GM21390 (cell line): Measurements from ENCODE around the gene ZNF414.
"Not testable (repeated sequence)": the region's sequence is repeated elsewhere in the genome, so short reads cannot be mapped to it uniquely, and the experiment has no call there.

Experiments
- ATAC-seq: cut with Tn5 transposase; IDR thresholded peaks from one replicate; pipeline ENCODE4 v1.9.1; 2021; ENCODE audit not compliant: unreplicated experiment

The ZNF414 gene

DNA sequence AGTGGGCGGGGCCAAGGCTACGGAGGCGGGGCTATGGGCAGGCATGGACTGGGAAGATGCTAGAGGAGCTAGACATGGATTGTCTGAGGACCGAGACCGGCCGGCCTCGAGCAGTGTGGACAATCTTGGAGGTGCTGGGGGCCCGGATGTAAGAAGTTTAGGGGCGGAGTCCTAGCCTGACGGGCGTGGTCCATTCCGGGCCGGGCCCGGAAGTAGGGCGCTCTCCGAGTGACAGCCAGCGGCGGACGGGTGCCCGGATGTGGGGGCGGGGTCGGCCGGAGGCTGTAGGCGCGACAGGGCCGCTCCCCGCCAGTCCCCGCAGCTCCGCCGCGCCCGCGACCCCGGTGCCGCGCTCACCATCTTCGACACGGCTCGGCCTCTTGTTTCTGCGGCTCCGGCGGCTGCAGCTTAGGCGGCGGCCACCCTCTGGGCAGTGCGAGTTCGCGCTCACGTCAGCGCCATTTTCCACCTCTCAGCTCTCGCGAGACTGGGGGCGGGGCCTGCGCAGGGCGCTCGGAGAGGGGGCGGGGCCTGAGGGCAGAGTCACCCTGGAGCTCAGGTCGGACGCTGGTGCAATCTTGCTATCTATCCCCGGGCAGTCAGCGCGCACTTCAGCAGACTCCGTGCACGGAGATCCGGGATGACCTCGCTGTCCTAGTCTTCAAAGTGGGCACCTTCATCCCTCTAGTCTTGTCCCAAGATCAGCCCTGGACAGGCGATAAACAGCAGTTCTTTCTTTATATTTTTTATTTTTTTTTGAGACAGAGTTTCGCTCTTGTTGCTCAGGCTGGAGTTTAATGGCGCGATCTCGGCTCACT is at the start of gene ZNF414:
Gene ZNF414 (minus strand): TSS at position 481 of the 818 bp plus-strand sequence. CDS start 121 bp downstream, at position 360.
- peak; percentile 86 for ATAC-seq

- ATAC-seq = no peak
Observed at GRCh38 chr19:8561075-8561764, 47.3 kb upstream of the ZNF414 start.

GRCh38 chr19:8558325-8558724 is 44.4 kb upstream of the ZNF414 start:
- no peak for ATAC-seq

GRCh38 chr19:8557642-8558238 is 43.8 kb upstream of the ZNF414 start:
- no peak for ATAC-seq

DNA sequence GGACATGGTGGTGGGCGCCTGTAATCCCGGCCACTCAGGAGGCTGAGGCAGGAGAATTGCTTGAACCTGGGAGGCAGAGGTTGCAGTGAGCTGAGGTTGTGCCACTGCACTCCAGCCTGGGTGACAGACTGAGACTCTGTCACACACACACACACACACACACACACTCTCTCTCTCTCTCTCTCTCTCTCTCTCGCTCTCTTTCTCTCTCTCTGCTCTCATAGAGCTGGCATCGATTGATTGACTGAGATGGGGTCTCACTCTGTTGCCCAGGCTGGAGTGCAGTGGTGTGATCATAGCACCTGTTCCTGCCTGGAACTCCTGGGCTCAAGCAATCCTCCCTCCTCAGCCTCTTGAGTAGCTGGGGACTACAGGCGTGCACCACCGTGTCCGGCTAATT is 39.8 kb upstream of the ZNF414 start:
- not testable (repeated sequence) for ATAC-seq

DNA sequence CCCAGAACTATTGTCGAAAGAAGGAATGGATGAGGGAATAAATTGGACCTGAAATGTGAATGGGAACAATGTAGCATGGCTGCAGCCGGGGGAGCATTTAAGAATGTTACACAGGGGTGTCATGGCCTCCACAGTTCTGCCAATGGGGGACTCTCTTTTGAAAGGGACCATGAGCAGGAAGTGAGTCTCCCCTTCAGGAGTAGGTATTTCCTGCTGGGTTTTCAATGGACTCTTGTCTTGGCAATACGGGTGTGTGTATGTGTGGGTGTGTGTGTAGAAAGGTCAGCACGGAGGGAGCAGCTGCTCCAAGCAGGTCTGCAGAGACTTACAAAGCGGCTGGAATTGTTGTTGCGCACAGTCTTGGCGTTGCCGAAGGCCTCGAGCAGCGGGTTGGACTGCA is 38.8 kb upstream of the ZNF414 start:
- no peak for ATAC-seq

DNA sequence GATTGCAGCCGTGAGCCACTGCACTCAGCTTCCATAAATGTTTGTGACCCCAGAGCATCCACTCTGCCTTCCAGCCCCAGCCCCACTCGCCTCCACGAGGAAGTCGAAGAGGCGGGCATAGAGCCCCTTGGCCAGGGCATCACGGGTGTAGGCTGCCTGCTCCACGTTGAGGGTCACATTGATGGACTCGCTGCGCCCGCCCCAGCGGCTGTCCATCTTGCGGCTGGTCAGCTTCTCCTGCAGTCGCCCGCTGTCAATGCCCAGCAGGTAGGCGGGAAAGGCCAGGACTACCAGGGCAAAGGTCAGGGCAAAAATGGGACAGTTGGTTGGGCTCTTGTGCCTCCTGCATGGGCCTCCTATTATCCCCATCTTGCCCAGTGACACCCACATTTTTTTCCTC is 36.1 kb upstream of the ZNF414 start:
- no peak for ATAC-seq

GRCh38 chr19:8545743-8546142 is 31.8 kb upstream of the ZNF414 start:
- no peak for ATAC-seq

GRCh38 chr19:8544168-8544567 is 30.2 kb upstream of the ZNF414 start:
- ATAC-seq = no peak

DNA sequence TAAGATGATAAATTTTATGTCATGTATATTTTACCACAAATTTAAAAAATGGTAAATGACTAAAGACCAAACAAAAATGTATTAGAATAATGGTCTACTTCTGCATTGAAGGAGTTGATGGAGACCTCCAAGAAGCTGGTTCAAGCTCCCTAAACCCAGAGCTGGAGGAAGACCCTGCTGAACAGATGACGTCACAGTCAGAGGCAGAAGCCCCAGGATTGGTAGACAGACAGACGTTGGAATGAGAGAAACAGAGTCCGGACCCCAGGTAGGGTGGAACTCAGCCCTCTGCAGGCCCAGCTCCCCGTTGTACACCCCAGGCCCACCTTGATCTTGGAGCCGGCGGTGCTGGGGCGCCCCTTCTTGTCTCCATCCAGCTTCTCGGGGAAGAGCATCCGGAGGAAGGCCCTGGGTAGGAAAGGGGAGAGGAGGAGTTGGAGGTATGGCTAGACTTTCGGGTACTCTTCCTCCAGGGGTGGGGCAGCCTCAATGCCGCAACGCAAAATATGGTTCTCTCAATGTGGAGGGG is 25.7 kb upstream of the ZNF414 start:
- no peak for ATAC-seq

- ATAC-seq = no peak
Observed at GRCh38 chr19:8537099-8537498, 23.1 kb upstream of the ZNF414 start.

GRCh38 chr19:8536282-8536681 is 22.3 kb upstream of the ZNF414 start:
- ATAC-seq = no peak

DNA sequence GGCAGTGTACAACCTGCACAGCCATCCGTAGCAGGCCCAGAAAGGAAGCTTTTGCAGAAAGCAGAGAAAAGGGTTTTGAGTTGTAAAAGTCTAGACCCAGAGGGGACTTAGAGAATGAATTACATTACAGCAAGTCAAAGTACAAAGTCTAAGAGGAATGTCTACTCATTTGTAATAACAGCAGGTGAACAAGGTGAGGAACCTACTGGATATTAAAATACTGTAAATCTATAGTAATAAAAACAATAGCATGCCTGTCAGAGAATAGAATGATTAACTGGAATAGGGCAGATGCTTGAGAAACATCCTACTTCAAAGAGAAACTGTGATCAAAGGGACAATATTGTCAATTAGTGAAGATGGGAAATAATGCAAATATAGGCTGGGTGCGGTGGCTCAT is 18.3 kb upstream of the ZNF414 start:
- no peak for ATAC-seq

DNA sequence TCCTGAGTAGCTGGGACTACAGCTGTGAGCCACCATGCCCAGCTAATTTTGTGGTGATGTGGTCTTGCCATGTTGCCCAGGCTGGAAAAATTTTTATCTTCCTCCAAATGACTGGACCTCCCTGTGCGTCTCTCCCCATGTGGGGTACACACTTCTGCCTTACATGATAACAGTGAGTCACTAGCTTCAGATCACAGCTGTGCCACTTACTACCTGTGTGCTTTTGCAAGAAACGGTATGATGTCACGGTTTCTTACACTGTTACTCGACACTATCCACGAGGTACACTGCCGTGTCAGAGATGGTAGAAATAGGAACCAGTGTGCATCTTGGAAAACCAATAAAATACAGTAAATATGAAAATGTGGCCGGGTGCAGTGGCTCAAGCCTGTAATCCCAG is 17.5 kb upstream of the ZNF414 start:
- no peak for ATAC-seq

GRCh38 chr19:8530061-8530679 is 16.2 kb upstream of the ZNF414 start:
- no peak for ATAC-seq

DNA sequence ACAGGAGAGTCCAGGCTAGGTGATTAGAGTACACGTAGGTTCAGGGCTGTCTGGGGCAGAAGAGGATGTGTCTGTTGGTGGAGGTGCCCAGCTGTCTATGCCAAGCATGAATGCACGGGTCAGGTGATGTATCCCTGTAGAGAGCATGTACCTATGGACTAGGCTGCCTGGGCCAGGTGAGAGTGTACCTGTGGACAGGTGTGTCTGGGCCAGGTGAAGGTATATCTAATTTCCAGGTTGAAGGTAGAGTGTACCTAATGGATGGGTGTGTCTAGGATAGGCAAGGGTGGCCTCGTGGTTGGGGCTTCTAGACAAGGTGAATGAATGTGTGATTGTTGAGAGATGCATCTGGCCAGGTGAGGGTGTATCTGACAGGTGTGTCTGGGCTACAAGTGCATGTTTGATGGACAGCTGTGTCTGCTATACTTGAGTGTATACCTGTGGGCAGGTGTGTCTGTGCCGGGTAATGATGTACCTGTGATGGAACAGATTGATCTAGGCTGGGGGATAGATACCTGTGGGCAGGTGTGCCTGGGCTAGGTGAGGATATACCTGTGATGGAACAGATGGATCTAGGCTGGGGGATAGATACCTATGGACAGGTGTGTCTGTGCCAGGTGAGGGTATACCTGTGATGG is 15.5 kb upstream of the ZNF414 start:
- ATAC-seq = no peak

GRCh38 chr19:8528500-8528899 is 14.5 kb upstream of the ZNF414 start:
- ATAC-seq = no peak

DNA sequence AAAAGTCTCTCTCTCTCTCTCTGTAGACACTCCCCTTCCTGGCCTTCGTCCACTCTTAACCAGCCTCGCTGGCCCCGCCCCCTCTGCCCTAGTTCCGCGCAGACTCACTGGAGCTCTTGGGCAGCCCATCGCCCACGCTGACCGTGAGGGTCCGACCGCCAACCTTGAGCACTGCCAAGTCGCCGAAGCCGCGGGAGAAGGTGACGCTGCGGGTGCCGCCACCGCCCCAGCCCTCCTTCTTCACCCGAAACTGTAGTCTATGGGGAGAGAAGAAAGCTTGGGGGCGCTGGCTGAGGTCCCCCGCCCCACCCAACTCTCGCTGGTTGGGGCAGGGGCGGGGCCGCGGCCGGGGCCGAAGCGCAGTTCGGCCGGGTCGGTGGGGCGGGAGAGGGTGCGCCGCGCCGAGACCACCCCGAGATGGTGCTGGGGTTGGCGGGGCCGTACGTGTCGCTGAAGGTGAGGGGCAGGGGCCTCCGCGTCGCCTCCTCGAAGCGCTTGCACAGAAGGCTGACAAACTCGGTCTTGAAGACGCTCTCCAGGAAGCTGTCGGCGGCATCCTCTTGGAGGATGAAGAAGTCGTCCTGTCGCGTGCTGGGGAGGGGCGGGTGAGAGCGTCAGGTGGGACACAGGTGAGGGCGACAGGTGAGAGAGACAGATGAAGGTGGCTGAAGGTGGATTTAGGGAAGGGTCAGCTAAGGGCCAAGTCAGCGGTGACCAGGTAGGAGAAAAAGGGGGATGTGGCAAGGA is 12.6 kb upstream of the ZNF414 start:
- no peak for ATAC-seq

GRCh38 chr19:8525401-8525684 is 11.4 kb upstream of the ZNF414 start:
- no peak for ATAC-seq

DNA sequence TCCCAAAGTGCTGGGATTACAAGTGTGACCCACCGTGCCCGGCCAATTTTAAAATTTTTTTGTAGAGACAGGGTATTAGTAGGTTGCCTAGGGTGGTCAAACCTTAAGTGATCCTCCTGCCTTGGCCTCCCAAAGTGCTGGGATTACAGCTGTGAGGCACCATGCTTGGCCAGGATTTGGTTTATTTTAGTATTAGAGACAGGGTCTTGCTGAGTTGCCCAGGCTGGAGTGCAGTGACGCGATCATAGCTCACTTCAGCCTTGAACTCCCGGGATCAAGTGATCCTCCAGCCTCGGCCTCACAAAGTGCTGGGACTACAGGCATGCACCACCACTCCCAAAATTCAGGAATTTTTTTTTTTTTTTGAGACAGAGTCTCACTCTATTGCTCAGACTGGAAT is 5.4 kb upstream of the ZNF414 start:
- ATAC-seq = no peak
